WI38 (cell line): ENCODE data around the gene UCHL5.
"Not testable (repeated sequence)": the region's sequence is repeated elsewhere in the genome, so short reads cannot be mapped to it uniquely, and the experiment has no call there.

ENCODE experiments used
- H3K4me3 ChIP-seq: 2 replicates; pipeline ENCODE4 v1.5.1; 2011; ENCODE audit warnings: low read depth, mild to moderate bottlenecking, control low read depth, low read length
- TF ChIP-seq, protein P1 (sequence below): IDR thresholded peaks from 2 replicates; pipeline ENCODE4 v1.5.1; 2012; ENCODE audit warnings: low read depth, mild to moderate bottlenecking, control low read depth, low read length

Gene UCHL5

DNA sequence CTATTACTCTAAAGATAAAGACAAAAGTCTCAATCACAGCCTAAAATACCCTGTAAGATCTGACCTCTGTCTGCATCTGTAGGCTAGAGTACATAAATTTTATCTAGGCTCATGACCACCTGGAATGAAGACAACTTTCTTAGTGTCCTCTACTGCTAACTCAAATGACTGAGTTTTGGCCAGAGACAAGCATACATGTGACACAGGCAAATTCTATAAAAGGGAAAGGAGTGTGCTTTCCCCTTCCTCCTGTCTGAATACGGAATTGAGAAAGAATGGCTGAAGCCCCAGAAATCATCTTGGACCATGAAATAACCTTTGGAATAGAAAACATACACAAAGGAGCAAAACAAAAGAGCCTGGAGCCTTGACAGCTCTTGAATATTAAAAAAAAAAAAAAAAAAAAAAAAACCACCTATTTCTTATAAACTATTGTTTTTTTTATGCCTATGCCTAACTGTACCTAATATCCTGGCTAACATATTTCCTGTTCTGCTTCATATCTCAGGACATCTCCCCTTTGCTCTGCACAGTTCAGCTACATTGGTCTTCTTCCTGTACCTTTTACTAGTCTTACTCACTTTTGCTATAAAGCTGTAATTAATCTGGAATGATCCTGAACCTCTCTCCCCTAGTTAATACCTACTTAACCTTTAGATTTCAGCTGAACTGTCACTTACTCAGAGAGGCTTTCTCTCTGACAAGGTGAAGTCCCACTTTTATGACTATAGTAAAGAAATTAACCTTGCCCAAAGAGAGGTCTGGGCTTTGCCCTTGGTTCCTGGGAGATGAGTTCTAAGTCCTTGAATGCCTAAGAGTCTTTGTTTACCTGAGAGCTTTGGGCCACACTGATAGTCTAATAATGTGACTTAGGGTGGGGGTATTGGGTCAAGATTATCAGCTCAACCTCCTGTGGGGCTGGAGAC, 16.1 kb downstream of the UCHL5 start:
- H3K4me3 ChIP-seq: no peak overlapping the region
- TF ChIP-seq, protein P1, sequence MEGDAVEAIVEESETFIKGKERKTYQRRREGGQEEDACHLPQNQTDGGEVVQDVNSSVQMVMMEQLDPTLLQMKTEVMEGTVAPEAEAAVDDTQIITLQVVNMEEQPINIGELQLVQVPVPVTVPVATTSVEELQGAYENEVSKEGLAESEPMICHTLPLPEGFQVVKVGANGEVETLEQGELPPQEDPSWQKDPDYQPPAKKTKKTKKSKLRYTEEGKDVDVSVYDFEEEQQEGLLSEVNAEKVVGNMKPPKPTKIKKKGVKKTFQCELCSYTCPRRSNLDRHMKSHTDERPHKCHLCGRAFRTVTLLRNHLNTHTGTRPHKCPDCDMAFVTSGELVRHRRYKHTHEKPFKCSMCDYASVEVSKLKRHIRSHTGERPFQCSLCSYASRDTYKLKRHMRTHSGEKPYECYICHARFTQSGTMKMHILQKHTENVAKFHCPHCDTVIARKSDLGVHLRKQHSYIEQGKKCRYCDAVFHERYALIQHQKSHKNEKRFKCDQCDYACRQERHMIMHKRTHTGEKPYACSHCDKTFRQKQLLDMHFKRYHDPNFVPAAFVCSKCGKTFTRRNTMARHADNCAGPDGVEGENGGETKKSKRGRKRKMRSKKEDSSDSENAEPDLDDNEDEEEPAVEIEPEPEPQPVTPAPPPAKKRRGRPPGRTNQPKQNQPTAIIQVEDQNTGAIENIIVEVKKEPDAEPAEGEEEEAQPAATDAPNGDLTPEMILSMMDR: no peak

DNA sequence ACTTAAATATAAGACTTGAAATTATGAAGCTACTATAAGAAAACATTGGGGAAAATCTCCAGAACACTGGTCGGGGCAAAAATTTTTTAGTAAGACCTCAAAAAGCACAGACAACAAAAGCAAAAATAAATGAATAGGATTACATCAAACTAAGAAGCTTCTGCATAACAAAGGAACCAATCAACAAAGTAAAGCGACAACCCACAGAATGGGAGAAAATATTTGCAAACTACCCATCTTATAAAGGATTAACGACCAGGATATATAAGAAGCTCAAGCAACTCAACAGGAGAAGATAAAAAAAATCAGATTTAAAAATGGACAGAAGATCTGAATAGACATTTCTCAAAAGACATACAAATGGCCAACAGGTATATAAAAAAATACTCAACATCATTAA, 19.1 kb downstream of the UCHL5 start:
- TF ChIP-seq, protein P1: no peak
- H3K4me3 ChIP-seq: no peak overlapping the region

DNA sequence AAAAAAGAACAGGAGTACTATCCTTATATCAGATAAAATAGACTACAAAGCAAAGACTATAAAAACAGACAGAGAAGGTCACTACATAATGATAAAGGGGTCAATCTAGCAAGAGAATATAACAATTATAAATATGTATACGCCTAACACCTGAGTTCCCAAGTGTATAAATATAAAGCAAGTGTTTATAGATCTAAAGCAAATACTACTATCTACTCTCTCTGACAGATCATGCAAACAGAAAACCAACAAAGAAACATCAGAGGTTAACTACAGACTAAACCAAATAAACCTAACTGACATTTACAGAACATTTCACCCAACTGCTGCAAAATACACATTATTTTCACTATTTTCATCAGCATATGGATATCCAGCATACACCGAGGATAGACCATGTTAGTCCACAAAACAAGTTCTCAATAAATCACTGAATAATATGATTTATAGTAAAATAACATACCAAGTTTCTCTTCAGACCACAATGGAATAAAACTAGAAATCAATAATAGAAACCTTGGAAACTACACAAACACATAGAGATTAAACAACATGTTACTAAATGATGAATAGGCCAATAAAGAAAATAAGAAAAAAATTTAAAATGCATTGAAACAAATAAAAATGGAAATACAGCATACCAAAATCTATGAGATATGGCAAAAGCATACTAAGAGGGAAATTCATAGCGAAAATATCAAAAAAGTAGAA, 22.7 kb downstream of the UCHL5 start:
- TF ChIP-seq, protein P1: no peak
- no peak overlapping the region for H3K4me3 ChIP-seq

DNA sequence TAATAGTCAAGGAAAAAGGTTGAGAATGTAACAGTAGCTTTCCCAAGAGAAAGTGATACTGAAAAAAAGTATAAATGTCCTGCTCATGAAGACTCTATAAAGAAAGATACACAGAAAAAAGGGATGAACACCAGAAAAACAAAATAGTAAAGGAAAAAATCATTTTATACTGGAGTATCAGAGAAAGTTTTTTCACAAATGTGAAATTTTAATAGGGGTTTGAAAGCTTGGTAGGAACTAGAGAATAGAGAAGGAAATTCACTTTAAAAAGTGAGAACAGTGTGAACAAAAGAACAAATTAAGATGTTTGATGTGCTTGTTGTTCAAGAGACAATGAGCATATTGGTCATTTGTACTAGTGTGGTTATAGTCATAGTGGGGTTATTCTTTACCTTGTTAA, 25.6 kb downstream of the UCHL5 start:
- TF ChIP-seq, protein P1: no peak

DNA sequence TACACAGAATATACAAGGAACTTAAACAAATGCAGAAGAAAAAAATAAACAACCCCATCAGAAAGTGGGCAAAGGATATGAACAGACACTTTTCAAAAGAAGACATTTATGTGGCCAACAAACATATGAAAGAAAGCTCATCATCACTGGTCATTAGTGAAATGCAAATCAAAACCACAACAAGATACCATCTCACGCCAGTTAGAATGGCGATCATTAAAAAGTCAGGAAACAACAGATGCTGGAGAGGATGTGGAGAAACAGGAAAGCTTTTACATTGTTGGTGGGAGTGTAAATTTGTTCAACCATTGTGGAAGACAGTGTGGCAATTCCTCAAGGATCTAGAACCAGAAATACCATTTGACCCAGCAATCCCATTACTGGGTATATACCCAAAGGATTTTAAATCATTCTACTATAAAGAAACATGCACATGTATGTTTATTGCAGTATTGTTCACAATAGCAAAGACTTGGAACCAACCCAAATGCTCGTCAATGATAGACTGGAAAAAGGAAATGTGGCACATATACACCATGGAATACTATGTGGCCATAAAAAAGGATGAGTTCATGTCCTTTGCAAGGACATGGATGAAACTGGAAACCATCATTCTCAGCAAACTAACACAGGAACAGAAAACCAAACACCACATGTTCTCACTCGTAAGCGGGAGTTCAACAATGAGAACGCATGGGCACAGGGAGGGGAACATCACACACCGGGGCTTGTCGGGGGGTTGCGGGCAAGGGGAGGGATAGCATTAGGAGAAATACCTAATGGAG, 26.3 kb downstream of the UCHL5 start:
- not testable (repeated sequence) for H3K4me3 ChIP-seq

More for the DNA sequence above, 25.6 kb downstream of the UCHL5 start:
- H3K4me3 ChIP-seq: no peak overlapping the region

DNA sequence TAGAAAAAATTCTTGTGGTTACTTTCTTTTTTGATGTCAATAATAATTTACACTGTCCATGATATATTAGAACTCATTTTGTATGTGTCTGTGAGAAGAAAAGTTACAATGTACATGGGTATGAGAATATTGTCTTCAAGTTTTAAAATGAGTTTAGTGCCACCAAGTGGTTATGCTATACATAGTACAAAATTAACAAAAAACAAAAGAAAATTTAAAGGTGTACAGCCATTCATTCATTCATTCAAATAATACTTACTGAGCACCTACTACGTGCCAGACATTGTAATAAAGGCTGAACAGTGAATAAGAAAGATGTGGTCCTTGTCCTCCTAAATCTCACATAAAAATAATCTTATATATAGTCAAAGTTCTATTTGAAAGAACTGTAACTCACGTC, 27.7 kb downstream of the UCHL5 start:
- no peak overlapping the region for H3K4me3 ChIP-seq
- TF ChIP-seq, protein P1: no peak

DNA sequence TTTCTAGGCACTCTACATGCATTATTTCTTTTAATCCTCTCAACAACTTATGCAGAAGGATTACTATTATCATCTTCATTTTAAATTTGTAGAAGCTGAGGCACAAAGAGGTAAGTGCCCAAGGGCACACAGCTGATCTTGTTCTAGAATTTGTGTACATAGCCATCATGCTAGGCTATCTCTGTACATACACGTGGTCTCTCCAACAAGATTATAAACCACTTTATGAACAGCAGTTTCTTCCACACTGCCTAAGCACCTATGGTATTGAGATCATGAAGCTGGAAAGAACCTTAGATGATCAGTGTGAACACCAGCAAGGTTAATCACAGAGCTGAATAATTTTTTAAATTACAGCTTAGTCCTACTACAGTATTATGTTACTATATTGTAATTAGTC, 28.9 kb downstream of the UCHL5 start:
- TF ChIP-seq, protein P1: no peak
- H3K4me3 ChIP-seq: no peak overlapping the region
